Glutamatergic neuron (in vitro differentiated cells): ENCODE results near the gene FN1. TPM values are rescaled to one million over a fixed set of nuclear protein-coding genes. Genes with fewer than 3 reads are reported as not detected.

Source experiments
- DNase-seq: peaks from one replicate; pipeline ENCODE4 v3.0.0; 2022
- H3K27ac Mint-ChIP-seq: one replicate; pipeline ENCODE4 v1.8.0; 2020; ENCODE audit warnings: mild to moderate bottlenecking, mixed read lengths, inconsistent platforms; ENCODE audit not compliant: unreplicated experiment
- H3K27me3 Mint-ChIP-seq: one replicate; pipeline ENCODE4 v1.8.0; 2020; ENCODE audit warnings: mild to moderate bottlenecking, moderate library complexity, mixed read lengths, inconsistent platforms; ENCODE audit not compliant: unreplicated experiment
- H3K36me3 Mint-ChIP-seq: one replicate; pipeline ENCODE4 v1.8.0; 2020; ENCODE audit warnings: mild to moderate bottlenecking, mixed read lengths, inconsistent platforms; ENCODE audit not compliant: unreplicated experiment
- H3K4me1 Mint-ChIP-seq: one replicate; pipeline ENCODE4 v1.8.0; 2020; ENCODE audit warnings: mild to moderate bottlenecking, low read depth, mixed read lengths, inconsistent platforms; ENCODE audit not compliant: unreplicated experiment
- H3K4me3 Mint-ChIP-seq: one replicate; pipeline ENCODE4 v1.8.0; 2020; ENCODE audit warnings: mild to moderate bottlenecking, mixed read lengths, inconsistent platforms; ENCODE audit not compliant: unreplicated experiment
- H3K9me3 Mint-ChIP-seq: one replicate; pipeline ENCODE4 v1.8.0; 2020; ENCODE audit warnings: mild to moderate bottlenecking, moderate library complexity, mixed read lengths, inconsistent platforms; ENCODE audit not compliant: unreplicated experiment
- CTCF ChIP-seq: fragments of 200-600 bp; sonication (generic); IDR thresholded peaks from one replicate; pipeline ENCODE4 v1.5.0; 2021; ENCODE audit not compliant: partially characterized antibody, unreplicated experiment
- total RNA-seq: library from RNA; stranded (reverse); fragmentation: NEBNext Ultra II Directional; extraction: Animal tissue kit (Norgen Biotek cat#: 25700); gene quantifications from one replicate; pipeline ENCODE4 v1.2.1, GENCODE V29; 2021; ENCODE audit not compliant: unreplicated experiment

The FN1 gene
- total RNA-seq, 1 donor from 2014 or later: 28.6 TPM

GRCh38 chr2:215415820-215416577, 19.9 kb downstream of the FN1 start:
- Mint-ChIP-seq H3K4me3 (no peak overlapping the region), H3K4me1 (no peaks in the 10 kb centered on the region), H3K9me3 (no peaks in the 10 kb centered on the region), H3K27me3 (peaks cover 3% of the 10 kb centered on the region), H3K27ac (no peak overlapping the region), H3K36me3 (no peaks in the 10 kb centered on the region)
- DNase-seq: no peak
- TF ChIP-seq CTCF: no peak

- no peak for DNase-seq
- Mint-ChIP-seq H3K4me1 (no peaks in the 10 kb centered on the region), H3K9me3 (no peaks in the 10 kb centered on the region), H3K27ac (no peak overlapping the region), H3K36me3 (no peaks in the 10 kb centered on the region), H3K4me3 (no peak overlapping the region), H3K27me3 (peaks cover 2% of the 10 kb centered on the region)
- TF ChIP-seq CTCF: no peak
Measured at GRCh38 chr2:215415218-215415617, 20.6 kb downstream of the FN1 start.

GRCh38 chr2:215414674-215415073, 21.2 kb downstream of the FN1 start:
- DNase-seq: no peak
- Mint-ChIP-seq H3K4me3 (no peak overlapping the region), H3K36me3 (no peaks in the 10 kb centered on the region), H3K27ac (no peak overlapping the region), H3K27me3 (peaks cover 2% of the 10 kb centered on the region), H3K9me3 (no peaks in the 10 kb centered on the region), H3K4me1 (no peaks in the 10 kb centered on the region)
- TF ChIP-seq CTCF: no peak

GRCh38 chr2:215413974-215414373, 21.9 kb downstream of the FN1 start:
- H3K4me1 Mint-ChIP-seq: no peaks in the 10 kb centered on the region
- peaks cover 2% of the 10 kb centered on the region for H3K27me3 Mint-ChIP-seq
- H3K27ac Mint-ChIP-seq: no peak overlapping the region
- TF ChIP-seq CTCF: no peak
- H3K9me3 Mint-ChIP-seq: no peaks in the 10 kb centered on the region
- H3K36me3 Mint-ChIP-seq: no peaks in the 10 kb centered on the region
- DNase-seq: no peak
- H3K4me3 Mint-ChIP-seq: no peak overlapping the region

- no peak for TF ChIP-seq CTCF
- H3K36me3 Mint-ChIP-seq: no peaks in the 10 kb centered on the region
- no peak overlapping the region for H3K27ac Mint-ChIP-seq
- H3K27me3 Mint-ChIP-seq: peaks cover 2% of the 10 kb centered on the region
- H3K4me3 Mint-ChIP-seq: no peak overlapping the region
- no peaks in the 10 kb centered on the region for H3K9me3 Mint-ChIP-seq
- DNase-seq: no peak
- H3K4me1 Mint-ChIP-seq: no peaks in the 10 kb centered on the region
Measured at GRCh38 chr2:215413484-215413777, 22.4 kb downstream of the FN1 start.
